Liver (tissue), 3 donors: ENCODE results near the gene MGAT4C.

Experiments
- CTCF ChIP-seq: fragments of 150-350 bp; IDR thresholded peaks from 2 replicates; pipeline ENCODE4 v1.5.1; 2017; ENCODE audit warnings: improper control_type of control experiment, low read depth, low read length; ENCODE audit not compliant: missing input control
- EGR1 ChIP-seq, 2 donors: IDR thresholded peaks; 2 replicates each; pipeline ENCODE4 v1.6.1; 2016 to 2018; ENCODE audit warnings: antibody characterized with exemption in 2 of 2, low read depth in 2 of 2
- FOXA1 ChIP-seq: IDR thresholded peaks from 2 replicates; pipeline ENCODE4 v1.6.1; 2016; ENCODE audit warnings: antibody characterized with exemption
- GABPA ChIP-seq, 2 donors: IDR thresholded peaks in 1 of 2; conservative IDR thresholded peaks in 1 of 2; 2 replicates each; pipeline ENCODE4 v1.6.1; 2016; ENCODE audit warnings: antibody characterized with exemption in 2 of 2, mild to moderate bottlenecking in 1 of 2, moderate library complexity in 1 of 2
- JUND ChIP-seq, 2 donors: IDR thresholded peaks; 2 replicates each; pipeline ENCODE4 v1.6.1; 2016; ENCODE audit warnings: antibody characterized with exemption in 2 of 2
- MAX ChIP-seq: IDR thresholded peaks from 2 replicates; pipeline ENCODE4 v1.6.1; 2016; ENCODE audit warnings: antibody characterized with exemption
- NR2F2 ChIP-seq: IDR thresholded peaks from 2 replicates; pipeline ENCODE4 v1.6.1; 2016; ENCODE audit warnings: antibody characterized with exemption
- RAD21 ChIP-seq, 2 donors: IDR thresholded peaks; 2 replicates each; pipeline ENCODE4 v1.6.1; 2016; ENCODE audit warnings: antibody characterized with exemption in 2 of 2, mild to moderate bottlenecking in 2 of 2
- REST ChIP-seq: IDR thresholded peaks from 2 replicates; pipeline ENCODE4 v1.6.1; 2016; ENCODE audit warnings: antibody characterized with exemption, mild to moderate bottlenecking
- RXRA ChIP-seq, 2 donors: IDR thresholded peaks; 2 replicates each; pipeline ENCODE4 v1.6.1; 2017 to 2018; ENCODE audit warnings: antibody characterized with exemption in 2 of 2, mild to moderate bottlenecking in 1 of 2
- SP1 ChIP-seq: IDR thresholded peaks from 2 replicates; pipeline ENCODE4 v1.6.1; 2018; ENCODE audit warnings: antibody characterized with exemption, mild to moderate bottlenecking
- TAF1 ChIP-seq: conservative IDR thresholded peaks from 2 replicates; pipeline ENCODE4 v1.6.1; 2016; ENCODE audit warnings: antibody characterized with exemption, mild to moderate bottlenecking
- YY1 ChIP-seq: IDR thresholded peaks from 2 replicates; pipeline ENCODE4 v1.6.1; 2016; ENCODE audit warnings: antibody characterized with exemption, mild to moderate bottlenecking
- ZBTB33 ChIP-seq: IDR thresholded peaks from 2 replicates; pipeline ENCODE4 v1.6.1; 2016; ENCODE audit warnings: antibody characterized with exemption
- donor health status: healthy.
- donor health status: healthy.

GRCh38 chr12:86174188-86174587 lies 82.0 kb downstream of the MGAT4C start:
- TF ChIP-seq RAD21 (IDR thresholded peaks at IDR 0.05) (no peak), SP1 (no peak), CTCF (no peak), TAF1 (no peak), YY1 (no peak), MAX (no peak), GABPA (IDR thresholded peaks at IDR 0.05 in 1 of 2, conservative IDR thresholded peaks at IDR 0.05 in 1 of 2) (no peak), EGR1 (IDR thresholded peaks at IDR 0.05; ENCODE audit: low read depth in 2 of 2) (no peak), REST (no peak), ZBTB33 (no peak), RXRA (IDR thresholded peaks at IDR 0.05) (no peak), JUND (IDR thresholded peaks at IDR 0.05) (no peak), FOXA1 (no peak), NR2F2 (no peak)
